HT1080 (cell line): ENCODE measurements around the gene TOR1B. TPM values are rescaled to one million over a fixed set of nuclear protein-coding genes. Genes with fewer than 3 reads are reported as not detected.
A peak's percentile ranks its signal among the peaks of the same experiment; 100 is the strongest.
"Not testable (repeated sequence)": the region's sequence is repeated elsewhere in the genome, so short reads cannot be mapped to it uniquely, and the experiment has no call there.

ENCODE experiments used
- DNase-seq: peaks from one replicate; pipeline ENCODE4 v3.0.0-alpha.2; 2015; ENCODE audit warnings: low read depth
- polyA plus RNA-seq, 2 experiments: library from polyadenylated mRNA; depleted of rRNA; stranded (reverse); fragments of >200 nt; gene quantifications; 2 replicates each; pipeline ENCODE4 v1.2.3, GENCODE V29; 2015
- total RNA-seq: library from RNA; depleted of rRNA; stranded (reverse); fragments of >200 nt; shearing (Covaris generic); gene quantifications from 2 replicates; pipeline ENCODE4 v1.2.3, GENCODE V29; 2014; rRNA removed

Gene TOR1B
- total RNA-seq = 34.3 and 39.1 TPM in 2 replicates
- polyA plus RNA-seq (2015; cell fraction: cytosol; rRNA removed) = 39.4 and 39.9 TPM in 2 replicates
- 45.1 and 48.2 TPM in 2 replicates for polyA plus RNA-seq (2015; cell fraction: nucleus; rRNA removed)

DNA sequence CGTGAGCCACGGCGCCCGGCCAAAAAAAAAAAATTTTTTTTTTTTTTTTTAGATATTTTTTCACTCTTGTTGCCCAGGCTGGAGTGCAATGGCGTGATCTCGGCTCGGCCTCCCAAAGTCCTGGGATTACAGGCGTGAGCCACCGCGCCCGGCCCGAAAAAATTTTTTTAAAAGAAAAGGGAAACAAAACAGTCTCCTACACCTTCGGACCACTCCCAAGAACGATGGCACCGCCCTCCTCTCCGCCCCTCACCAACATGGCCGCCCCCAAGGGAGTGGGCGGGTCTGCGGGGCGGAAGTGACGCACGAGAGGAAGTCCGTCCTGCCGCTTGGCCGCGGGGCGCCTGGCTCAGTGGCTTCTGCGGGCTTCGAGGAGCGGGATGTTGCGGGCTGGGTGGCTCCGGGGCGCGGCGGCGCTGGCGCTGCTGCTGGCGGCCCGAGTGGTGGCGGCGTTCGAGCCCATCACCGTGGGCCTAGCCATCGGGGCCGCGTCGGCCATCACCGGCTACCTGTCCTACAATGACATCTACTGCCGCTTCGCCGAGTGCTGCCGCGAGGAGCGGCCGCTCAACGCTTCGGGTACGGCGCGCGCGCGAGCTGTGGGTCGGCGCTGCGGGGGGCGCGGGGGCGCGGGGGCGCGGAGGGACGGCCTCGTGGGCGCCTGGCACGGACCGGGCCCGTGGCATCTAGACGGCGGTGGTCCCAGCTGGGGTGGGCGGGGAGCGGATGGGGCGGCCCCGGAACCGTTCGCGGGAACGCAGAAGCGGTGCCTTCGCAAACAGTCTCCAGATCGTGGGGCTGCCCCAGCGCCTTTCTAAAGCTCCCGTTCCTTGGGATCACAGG, at the start of gene TOR1B:
TOR1B (plus strand) TSS at position 352 of the 843 bp plus-strand sequence; CDS start at position 381, 29 bp downstream.
- peak; percentile 93 for DNase-seq

GRCh38 chr9:129755151-129755550, 47.8 kb upstream of the TOR1B start:
- no peak for DNase-seq

- DNase-seq = no peak
Measured at GRCh38 chr9:129756191-129756590, 46.8 kb upstream of the TOR1B start.

DNA sequence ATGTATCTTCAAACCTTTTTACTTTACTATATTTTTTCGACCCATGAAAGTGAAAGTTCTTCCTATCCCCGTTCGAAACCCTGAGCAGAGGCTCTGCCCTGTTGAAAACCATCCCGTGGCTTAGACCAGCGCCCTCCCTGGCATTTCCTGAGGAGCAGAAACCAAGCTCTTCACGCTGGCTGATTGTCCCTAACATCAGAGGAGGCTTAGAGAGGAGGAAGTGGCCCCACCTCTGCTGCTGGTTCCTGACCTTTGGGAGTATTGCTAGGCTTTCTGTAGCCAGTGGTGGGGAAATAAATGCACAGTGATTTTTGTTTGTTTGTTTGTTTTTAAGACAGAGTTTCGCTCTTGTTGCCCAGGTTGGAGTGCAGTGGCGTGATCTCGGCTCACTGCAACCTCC, 45.9 kb upstream of the TOR1B start:
- no peak for DNase-seq

DNA sequence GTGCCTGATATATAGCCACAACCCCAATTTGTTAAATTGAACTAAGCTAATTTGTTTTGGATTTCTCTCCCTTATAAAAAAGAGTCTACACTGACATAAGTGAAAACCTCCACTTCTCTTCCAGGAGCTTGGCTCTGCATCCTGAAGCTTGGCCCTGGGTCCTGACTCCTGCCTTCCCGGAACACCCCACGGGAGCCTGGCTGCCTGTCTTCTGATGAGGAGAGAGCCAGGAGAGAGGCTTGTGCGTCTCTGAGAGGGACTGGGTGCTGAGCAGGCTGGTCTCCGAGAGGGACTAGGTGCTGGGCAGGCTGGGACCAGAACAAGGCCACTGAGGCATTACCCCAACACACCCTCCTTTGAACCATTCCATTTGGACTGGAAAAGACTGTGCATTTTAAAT, 43.7 kb upstream of the TOR1B start:
- DNase-seq = no peak

DNA sequence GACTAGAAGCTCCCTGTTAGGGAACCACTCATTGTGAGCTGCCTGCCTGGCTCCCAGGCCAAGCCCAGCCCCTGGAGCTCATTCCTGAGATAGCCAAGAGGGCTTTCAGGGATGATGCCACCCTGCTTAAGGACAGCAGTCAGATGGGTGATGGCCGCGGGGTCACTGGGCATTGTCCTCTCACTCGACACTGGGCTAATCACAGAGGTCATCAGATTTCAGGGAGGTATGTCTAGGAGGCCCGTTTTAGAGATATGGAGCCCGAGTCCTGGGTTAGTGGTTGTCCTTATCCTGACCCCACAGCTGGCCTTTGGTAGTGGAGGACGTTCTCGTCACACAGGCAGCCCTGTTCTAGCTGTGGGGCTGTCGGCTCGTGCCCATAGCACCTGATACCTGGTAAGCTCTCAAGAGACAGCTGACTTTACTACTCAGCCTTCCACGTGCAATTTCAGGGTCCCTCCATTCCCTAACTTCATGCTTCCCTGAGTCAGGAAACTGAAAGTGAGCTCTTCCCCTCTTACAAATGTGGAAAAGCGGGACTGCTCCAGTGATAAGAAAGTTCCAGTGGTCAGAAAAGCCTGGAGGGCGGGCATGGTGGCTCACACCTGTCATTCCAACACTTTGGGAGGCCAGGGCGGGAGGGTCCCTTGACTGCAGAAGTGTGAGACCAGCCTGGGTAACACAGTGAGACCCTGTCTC, 43.0 kb upstream of the TOR1B start:
- no peak for DNase-seq

DNA sequence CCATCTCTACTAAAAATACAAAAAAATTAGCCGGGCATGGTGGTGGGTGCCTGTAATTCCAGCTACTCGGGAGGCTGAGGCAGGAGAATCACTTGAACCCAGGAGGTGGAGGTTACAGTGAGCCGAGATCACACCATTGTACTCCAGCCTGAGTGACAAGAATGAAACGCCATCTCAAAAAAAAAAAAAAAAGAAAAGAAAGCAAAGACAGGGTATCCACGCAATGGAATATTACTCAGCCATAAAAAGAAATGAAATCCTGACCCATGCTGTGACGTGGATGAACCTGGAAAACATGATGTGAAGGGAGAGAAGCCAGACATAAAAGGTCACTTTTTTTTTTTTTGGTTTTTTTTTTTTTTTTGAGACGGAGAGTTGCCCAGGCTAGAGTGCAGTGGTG, 42.2 kb upstream of the TOR1B start:
- not testable (repeated sequence) for DNase-seq

DNA sequence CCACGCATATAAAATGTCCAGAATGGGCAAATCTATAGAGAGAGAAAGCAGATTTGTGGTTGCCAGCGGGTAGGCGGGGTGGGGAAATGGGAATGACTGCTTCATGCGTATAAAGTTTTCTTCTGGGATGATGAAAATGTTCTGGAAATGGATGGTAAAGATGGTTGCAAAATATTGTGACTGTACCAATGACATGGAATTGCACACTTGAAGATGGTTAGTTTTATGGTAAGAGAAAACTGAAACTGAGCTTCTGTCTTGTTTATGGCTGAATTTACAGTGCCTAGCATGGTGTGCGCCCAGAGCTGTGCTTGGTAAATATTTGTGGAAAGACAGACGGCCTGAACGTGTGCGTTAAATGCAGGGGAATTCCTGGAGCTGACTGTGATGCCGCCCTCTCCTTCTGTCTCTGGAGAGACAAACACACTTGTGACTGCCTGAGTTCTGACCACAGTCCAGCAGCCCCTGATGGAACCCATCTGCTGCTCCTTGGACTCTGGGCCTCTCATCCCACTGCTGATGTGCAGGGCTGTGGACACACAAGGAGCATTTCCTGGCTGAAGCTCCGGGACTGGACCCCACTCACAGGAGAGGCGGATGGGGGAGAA, 41.6 kb upstream of the TOR1B start:
- no peak for DNase-seq

DNA sequence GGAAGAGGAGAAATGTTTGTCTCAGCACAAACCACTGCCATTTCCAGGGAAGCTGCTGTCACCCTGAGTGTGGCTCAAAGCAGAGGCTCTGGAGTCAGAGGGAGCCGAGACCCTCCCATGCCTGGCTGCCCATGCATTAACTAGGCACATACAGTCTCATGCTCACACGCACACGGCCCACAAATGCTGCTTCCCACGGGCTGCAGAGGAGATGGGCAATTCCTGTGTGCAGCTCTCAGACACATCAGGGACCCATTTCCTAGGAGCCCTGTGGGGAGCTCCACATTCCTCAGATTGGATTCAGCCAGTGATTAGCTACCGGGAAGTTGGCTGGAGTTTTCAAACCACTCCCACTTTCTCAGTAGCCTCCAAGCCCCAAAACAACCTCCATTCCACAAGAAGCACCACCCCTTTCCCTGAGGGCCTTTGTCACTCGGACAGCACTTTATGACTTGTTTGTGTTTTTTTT, 41.0 kb upstream of the TOR1B start:
- peak; percentile 33 for DNase-seq

DNA sequence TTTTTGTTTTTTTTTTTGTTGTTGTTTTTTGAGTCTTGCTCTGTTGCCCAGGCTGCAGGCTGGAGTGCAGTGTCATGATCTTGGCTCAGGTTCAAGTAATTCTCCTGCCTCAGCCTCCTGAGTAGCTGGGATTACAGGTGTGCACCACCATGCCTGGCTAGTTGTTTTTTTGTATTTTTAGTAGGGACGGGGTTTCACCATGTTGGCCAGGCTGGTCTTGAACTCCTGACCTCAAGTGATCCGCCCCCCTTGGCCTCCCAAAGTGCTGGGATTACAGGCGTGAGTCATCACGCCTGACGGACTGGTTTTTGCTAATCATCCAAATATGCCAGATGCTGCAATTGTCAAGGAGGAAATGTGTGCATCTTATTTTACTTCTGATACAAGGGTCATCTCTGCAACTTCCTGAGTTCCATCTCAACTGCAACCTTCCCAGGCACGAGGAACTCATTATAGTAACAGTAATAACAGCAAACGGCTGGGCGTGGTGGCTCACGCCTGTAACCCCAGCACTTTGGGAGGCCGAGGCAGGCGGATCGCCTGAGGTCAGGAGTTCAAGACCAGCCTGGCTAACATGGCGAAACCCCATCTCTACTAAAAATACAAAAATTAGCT, 40.5 kb upstream of the TOR1B start:
- peak; percentile 89 for DNase-seq

DNA sequence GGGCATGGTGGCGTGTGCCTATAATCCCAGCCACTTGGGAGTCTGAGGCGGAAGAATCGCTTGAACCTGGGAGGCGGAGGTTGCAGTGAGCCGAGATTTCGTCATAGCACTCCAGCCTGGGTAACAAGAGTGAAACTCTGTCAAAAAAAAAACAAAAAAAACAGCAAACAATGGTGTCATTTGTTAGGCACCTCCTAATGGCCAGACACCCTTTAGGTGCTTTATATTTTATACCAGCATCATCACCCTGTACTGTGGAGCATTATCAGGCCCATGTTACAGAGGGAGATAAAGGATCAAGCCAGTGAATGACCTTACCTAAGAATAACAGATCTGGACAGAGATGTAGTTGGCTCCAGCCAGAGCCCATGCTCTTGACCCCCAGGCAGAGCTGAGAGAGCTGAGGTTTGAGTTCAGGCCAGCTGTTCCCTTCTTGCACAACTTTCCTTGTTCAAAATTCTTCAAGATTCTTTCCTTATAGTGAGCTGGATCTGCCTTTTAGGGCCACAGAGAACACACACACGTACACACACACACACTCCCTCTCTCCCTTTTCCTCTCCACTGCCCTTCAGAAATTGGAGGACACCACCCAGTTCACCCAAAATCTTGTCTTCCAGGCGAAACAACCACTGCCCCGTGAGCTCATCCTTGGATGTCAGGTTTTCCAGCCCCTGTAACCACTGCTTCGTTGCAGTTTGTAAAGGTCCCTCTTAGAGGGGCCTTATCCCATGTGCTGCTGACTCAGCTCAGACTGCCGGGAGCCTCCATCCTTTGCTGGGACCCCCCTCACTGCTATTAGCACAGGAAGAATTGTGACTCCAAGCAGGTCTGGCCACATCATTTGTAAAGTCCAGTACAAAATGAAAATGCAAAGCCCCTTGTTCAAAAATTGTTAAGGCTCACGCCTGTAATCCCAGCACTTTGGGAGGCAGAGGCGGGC, 39.7 kb upstream of the TOR1B start:
- no peak for DNase-seq

GRCh38 chr9:129765764-129766317, 37.1 kb upstream of the TOR1B start:
- DNase-seq = no peak

- no peak for DNase-seq
Measured at GRCh38 chr9:129768486-129768885, 34.5 kb upstream of the TOR1B start.

DNA sequence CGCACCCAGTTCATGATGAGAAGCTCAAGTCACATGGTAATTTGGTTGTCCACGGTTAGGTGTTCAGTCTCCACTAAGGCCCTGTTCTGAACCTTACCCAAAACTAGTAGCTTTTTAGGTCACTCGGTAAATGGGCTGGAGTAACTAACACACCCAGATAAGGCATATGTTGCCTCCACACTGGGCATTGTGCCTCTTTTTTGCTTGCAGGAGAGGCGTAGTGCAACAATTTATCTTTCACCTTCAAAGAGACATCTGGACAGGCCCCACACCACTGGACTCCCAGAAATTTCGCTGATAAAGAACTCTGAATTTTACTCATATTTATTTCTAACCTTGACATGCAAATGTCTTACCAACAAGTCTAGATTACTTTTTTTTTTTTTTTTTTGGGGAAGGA, 33.3 kb upstream of the TOR1B start:
- no peak for DNase-seq

GRCh38 chr9:129770741-129771140, 32.2 kb upstream of the TOR1B start:
- no peak for DNase-seq

- peak; percentile 65 for DNase-seq
Measured at GRCh38 chr9:129773262-129774048, 29.5 kb upstream of the TOR1B start.

DNA sequence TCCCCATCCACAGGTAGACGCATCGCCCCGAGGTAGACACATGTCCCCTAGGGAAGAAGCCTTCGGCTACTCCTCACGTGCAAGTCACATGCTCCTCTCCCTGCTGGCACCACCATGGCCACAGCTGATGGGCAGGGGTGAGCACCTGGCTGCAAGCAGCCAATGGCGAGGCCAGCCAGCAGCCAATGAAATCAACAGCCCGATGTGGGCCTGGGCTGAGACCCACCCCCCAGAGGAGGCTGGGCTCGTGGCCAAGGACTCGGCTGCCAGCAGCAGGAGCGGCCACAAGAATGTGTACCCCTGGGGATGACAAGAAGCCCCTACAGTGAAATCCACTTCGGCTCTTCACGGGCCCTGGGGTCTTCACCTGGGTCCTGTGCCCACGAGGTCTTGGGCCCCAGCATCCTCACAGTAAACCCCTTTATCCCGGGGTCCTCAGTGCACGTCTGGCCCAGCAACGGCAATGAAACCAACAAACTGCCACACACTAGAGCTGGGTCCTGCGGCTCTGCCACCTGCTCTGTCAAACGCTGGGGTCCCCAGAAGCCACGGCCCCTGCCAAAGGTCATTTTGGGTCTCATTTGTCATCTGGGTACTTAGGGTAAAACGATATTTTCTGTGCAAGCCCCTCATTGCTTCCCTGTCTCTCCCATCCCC, 28.1 kb upstream of the TOR1B start:
- DNase-seq = no peak

- no peak for DNase-seq
Measured at GRCh38 chr9:129775448-129775798, 27.6 kb upstream of the TOR1B start.

DNA sequence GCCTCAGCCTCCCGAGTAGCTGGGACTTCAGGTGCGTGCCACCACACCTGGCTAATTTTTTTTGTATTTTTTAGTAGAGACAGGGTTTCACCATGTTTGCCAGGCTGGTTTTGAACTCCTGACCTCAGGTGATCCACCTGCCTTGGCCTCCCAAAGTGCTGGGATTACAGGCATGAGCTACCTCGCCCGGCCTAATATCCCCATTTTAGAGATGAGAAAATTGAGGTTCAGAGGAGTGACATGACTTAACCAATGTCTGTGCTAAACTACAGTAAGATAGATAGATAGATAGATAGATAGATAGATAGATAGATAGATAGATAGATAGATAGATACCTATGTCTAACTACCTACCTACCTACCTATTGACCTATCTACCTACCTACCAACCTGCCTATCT, 26.9 kb upstream of the TOR1B start:
- not testable (repeated sequence) for DNase-seq
